Central memory CD4-positive, alpha-beta T cell (primary cell): Measurements from ENCODE around the gene ARHGEF1.

Experiments
- DNase-seq: peaks from one replicate; pipeline ENCODE4 v3.0.0; 2022

ARHGEF1 gene

DNA sequence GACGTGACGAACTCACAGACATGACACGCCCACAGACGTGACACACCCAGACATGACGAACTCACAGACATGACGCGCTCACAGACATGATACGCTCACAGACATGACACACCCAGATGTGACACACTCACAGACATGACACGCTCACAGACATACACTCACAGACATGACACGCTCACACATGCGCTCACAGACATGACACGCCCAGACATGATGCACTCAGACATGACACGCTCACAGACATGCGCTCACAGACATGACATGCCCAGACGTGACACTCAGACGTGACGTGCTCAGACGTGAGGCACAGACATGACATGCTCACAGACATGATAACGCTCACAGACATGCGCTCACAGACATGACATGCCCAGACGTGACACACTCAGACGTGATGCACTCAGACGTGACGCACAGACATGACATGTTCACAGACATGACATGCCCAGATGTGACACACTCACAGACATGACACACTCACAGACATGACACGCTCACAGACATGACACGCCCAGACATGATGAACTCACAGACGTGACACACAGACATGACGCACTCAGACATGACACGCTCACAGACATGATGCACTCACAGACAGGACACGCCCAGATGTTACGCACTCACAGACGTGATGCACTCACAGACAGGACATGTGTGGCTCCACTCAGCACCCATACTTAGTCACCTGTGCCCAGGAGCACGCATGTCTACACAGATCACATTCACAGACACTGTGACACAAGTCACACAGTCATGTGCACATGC lies 37.1 kb downstream of the ARHGEF1 start:
- no peak for DNase-seq

DNA sequence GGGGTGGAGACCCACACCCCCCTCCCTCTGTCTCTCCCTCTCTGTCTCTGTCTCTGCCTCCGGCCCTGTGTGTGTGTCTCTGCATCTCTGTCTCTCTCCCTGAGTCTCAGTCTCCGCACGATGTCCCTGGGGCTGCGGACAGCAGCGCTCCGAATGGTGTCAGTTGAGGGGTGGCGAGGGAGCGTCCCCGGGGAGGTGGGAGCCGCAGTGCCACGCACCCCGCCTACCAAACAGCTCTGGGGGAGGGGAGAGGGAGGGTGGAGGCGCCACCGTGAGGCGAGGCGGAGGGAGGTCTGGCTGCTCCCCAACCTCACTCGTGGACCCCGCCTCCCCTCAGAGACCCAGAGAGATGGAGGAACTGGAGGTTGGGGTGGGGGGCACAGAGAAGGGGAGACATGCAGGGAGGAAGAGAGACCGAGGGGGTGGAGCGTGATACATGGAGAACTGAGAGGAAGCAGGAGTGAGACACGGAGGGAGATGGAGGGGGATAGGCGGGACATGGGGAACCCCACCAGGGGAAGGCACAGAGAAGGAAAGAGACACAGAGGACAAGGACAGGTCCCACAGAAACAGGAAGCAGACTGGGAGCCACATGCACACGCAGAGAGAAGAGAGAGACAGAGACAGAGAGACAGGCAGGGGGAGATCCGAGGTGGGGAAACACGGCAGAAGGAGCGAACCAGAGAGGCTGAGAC lies 38.0 kb downstream of the ARHGEF1 start:
- DNase-seq, result no peak

DNA sequence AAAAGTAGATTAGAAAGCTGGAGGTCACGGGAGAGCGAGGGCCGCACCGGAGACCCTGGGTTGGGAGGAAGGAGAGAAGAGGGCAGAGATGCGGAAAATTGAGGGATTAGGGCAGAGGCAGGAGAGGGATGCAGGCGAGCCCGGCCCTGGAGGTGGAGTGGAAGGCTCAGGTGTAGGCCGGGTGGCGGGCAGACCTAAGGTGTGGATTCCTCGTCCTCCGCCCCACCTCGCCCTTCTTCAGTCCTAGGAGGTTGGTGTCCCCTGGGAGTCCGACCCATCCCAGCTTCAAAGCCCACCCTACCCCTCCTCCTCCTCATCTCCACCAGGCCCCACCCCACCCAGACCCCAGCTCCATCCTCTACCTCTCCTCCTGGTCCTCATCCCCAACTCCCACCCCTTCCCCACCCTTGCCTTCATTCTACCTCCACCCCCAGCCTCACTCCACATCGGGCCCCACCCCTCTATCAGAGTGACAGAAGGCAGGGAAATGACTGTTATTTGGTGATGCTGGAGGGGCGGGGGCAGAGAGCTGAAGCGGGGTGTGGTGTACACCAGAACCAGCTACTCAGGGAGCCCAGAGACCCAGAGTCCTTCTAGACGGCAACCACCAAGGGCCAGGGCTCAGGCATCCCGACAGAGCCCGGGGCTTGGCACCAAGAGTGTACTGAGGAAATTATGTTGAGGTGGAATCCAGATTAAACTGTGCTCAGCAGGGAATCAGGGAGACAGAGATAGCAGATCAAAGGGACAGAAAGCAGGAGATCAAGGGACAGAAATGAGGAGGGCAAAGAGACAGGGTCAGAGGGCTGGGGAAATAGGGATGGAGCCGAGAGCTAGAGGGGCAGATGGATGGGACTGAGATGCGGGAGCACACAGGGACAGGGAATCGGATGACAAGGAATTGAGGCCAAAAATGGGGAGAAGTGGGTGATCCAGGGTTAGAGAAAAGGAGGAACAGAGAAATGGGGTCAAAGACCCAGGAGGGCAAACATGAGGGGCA lies 38.9 kb downstream of the ARHGEF1 start:
- DNase-seq, result no peak

DNA sequence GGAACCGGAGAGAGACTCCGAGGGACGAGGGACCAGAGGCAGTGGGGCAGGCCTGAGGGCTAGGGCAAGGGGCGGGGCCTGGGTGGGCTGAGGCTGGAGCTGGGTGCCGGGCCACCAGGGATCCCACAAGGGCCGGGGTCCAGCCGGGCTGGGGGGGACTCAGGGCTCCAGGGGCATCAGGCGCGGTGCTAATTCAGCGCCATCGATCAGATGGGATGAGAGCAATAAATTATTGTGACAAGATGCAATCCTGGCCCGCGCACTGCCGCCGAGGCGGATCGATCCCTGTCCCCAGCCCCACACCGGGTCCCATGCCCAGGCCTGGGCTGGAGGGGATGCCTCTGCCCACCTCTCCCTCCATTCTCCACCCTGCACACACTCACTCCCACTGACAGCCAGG lies 39.6 kb downstream of the ARHGEF1 start:
- DNase-seq, result no peak

DNA sequence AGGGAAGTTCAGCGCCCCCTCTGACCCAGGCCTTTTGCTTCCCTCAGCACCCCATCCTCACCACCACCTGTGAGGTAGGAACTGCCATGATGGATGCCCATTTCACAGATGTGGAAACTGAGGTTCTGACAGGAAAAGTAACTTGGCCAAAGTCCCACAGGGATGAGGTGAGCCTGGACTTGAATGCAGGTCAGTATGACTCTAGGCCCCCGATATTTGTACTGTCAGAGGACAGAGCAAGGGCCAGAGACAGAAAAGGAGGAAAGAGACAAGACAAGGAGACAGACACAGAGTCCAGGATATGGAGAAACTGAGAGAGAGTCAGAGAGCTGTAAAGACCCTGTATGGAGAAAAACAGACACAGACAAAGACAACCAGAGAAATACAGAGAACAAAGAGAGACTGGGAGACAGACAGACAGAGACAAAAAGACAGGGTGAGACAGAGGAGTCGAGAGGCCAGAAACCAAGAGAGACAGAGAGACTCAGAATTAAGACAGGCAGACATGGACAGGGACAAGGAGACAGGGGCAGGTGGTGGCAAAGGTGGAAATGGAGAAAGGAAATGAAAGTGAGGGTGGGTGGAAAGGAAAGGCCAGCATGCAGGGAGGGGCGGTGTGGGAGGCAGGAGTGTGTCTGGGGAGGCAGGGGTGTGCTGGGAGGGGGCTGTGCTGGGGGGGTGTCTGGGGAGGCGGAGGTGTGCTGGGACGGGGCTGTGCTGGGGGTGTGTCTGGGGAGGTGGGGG lies 40.2 kb downstream of the ARHGEF1 start:
- no peak for DNase-seq

DNA sequence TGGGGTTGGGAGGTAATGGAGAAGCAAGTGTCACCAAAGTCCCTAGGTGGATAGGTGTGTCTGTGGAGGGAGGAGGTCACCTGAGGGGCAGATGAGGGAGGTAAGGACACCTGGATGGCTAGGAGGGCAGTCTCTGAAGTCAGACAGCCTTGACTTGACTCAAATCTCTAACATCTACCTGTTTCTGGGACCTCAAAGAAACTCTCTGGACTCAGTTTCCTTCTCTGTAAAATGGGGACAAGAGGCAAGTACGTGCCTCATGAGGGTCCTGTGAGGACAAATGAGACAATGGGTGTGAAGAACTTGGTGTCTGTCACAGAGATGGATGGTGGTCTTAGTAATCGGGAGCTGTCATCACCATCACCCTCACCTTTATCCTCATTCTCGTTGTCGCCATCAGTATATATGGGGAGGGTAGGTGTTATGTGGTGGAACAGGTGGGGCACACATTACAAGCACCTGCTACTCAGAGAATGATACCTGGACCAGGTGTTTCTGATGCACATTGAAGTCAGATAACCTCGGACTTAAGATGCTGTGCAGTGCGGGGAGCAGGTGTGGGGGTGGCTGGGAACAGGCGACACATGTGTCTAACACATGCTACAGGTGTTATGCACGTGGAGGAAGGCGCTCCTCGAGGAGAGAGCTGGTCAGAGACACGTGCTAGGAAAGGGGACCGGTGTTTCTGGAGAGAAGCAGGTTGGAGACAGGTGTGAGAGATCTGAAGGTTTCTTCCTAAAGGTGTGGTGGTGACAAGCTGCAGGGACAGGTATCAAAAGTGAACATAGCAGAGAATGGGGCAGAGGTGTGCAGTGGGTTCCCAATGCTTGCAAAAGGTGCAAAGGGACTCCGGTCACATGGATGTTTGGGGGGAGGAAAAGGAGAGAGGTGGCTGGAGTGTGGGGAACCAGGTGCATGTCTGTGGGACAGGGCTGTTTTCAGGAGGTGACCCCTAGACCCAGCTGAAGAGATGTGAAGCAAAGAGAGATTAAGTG lies 41.5 kb downstream of the ARHGEF1 start:
- DNase-seq, result no peak

DNA sequence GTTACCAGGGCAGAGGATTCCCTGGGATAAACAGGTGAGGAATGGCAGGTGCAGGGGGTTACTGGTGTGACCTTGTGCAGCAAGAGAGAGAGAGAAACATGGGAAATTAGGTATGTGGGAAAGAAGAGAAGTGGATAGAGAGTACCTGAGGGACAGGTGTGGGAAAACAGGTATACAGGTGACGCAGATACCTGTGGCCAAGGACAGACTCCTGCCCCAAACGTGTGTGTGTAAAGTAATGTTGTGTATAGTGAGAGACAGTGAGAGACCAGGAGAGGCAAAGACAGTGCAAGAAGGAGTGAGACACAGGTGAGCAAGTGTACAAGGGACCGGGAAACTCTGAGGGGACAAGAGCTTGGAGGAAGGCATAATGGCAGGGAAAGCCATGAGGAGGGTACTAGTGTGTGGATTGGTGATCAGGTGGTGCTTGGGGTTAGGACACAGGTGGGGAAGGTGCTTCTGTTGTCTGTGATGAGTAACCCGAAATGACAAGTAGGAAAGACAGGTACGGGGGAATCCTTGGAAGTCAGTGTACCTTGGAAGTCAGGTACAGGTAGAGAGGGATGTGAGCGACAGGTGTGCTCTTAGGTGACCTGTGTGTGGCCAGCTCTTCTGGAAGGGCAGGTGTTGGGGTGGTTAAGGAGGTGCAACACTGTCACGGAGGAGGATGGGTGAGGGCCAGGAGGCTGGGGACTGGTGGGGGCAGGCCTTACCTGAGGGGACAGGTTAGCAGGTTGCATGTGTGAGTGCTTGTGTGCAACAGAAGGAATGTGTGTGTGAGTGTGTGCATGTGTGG lies 42.4 kb downstream of the ARHGEF1 start:
- DNase-seq, result no peak

DNA sequence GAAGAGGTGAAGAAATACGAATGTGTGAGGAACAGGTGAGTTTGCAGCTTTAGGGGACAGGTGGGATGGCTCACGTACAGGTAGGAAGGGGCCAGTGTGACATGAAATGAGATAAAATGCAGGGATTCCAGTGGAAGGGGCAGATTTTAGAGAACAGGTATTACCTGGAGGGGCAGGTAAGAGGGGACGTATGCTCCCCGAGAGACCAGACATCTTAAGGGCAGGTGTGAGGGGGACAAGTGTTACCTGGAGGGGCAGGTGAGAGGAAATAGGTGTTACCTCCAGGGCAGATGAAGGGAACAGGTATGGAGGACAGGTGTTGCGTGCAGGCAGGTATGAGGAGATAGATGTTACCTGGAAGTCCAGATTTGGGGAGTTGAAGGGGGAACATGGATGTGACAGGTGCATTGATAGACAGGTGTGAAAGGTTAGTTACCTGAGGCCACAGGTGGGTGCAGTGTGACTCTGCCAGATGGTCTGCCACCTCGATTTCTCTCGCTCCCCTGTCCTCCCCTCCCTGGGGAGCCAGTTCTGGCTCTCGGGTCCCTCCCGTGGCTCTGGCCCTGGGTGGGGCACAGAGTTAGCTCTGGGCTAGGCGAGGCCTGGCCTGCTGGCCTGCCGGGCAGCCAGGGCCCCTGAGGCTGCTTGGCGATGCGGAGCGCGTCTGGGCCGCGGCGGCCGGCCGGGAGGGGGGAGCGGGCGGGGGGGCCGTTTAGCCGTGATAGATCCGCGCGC lies 43.2 kb downstream of the ARHGEF1 start:
- DNase-seq, result no peak

DNA sequence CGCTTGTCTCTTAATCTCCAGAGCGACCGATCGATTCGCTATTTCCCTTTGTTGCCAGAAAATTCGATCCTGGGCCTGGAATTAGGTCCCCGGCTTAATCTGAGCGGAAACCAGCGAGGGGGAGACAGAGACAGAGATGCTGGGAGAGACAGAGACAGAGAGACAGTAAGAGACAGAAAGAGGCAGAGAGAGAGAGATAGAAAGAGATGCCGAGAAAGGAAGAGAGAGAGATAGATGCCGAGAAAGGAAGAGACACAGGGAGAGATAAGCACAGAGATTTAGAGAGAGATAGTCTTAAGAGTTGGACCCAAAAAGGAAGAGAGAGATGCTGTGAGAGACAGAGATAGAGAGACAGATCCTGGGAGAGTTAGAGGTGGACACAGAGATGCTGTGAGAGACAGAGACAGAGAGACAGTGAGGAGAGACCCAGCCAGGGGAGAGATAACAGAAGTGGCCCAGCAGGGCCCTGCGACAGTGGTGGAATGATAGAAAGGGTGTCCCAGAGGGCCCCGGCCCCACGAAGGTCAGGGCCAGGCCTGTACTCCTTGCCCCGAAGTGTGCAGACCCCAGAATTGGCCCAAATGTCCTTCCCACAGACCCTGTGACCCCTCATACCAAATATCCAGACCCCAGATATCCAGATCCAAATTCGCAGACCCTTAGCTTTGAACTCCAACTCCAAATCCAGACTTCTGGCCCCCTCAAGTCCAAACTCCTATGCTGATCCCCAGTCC lies 43.9 kb downstream of the ARHGEF1 start:
- no peak for DNase-seq

DNA sequence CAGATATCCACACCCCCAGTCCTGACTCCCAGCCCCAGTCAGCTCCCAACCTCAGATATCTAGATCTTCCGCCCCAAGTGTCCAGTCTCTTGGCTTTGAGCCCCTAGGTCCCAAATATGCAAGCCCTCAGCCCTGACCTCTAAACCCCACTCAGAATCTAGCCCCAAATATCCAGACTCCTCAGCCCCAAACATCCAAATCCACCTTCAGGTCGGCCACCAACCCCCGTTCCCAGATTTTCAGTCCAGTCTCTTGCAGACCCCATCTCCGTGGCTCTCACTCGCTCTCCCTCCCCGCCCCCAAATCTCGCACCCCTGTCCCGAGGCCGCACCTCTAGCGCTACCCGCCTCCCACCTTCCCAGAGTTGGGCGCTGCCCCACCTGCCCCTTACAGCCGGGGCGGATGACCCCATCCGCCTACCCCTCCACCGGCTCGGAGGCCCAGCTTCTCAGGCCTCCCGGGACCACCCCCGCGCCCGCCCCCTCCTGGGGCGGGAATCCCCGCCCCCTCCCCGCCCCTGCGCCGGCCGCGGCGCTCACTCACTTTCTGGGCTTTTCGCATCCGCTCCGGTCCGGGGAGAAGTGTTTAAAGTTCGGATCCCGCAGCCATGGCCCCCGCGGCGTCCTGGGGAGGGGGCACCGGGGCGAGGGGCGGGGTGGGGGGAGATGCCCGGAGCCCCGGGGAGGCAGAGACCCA lies 44.7 kb downstream of the ARHGEF1 start:
- no peak for DNase-seq

DNA sequence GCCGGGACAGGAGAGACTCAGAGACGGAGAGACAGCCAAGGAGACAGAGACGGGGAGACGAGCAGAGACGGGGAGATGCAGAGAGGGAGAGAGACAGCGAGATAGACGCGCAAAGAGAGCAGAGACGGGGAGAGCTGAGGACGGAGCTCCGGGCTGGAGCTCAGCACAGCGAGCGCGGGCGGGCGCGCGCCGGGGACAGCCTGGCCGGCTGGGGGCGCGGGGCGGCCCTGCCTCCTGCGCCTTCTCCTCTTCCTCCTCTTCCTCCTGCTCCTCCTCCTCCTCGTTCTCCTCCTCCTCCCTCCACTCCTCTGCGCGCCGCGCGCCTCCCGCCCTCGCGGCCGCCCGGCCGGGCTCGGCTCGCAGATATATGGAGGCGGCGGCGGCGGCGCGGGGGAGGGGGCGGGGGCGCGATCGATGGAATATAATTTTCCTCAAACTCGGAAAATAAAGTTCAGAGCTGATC lies 45.3 kb downstream of the ARHGEF1 start, which contains the start of gene ERFL:
Gene ERFL, minus strand, starts transcription at position 229 of the 463 bp plus-strand sequence. CDS start 15,530 bp downstream, outside the sequence.
- DNase-seq, result no peak

DNA sequence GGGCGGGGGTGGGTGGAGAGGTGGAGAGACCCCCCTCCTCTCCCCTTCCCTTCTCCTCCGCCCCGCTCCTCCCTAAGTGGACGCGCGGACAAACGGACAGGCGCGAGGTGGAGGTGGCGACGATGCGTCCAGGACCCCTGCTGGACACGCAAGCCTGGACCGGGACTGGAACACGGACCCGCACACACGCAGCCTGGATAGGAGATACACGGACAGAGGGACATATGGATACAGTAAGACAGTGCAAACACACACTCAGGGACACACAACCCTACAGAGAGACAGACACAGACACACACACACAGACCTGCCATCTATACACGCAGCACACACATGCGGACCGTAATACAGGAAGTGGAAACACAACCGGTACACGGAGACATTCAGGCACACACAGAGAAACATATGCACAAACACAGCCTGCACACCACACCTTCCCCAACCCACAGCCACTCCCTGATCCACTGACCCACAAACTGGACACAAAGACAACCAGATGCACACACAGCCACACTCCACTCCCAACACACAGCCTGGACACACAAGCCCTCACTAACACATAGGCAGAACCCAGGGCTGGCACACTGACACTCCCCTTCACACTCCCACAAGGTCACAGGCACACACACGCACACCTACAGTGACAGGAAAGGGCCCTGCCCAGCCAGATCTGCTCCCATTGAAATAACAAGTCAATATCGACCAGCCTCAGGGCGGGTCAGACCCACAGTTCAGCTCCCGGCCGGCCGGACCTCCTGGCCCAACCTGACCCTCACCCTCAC lies 46.0 kb downstream of the ARHGEF1 start:
- peak; percentile 44 for DNase-seq

DNA sequence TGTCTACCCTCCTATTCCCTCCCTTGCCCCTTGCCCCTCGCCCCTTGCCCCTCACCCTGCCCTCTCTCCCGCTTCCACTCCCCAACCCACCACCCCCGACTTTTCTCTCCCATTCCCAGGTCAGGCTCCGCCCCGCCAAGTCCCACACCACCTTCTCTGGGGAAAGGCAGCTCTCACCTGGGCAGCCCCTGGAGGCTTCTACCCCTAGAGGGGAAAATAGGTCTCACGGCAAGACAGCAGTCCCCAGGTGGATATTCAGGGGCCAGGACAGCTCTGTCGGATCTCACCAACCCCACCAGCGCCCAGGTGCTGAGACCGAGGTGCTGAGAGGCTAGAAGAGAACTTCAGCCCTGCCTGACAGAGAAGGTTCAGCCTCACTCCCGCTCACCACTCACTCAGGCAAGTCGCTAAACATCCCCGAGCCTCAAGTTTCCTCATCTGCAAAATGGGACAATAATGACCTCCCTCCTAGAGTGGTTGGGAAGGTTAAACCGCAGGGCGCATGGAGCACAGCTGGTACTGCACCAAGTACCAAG lies 46.6 kb downstream of the ARHGEF1 start:
- DNase-seq, result no peak

DNA sequence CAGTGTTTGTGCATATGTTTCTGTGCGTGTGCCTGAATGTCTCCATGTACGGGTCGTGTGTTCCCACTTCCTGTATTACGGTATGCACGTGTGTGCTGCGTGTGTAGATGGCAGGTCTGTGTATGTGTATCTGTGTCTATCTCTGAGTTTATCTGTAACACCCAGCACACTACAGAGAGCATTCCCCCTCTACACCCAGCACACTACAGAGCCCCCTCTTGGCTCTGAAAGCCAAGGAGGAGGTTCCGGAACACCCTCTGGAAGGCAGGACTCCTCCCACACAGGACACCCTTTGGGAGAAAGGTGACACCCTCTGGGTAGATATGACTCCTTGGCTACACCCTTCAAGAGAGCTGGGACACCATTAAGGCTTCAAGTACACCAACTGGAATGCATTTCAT lies 47.3 kb downstream of the ARHGEF1 start:
- no peak for DNase-seq

DNA sequence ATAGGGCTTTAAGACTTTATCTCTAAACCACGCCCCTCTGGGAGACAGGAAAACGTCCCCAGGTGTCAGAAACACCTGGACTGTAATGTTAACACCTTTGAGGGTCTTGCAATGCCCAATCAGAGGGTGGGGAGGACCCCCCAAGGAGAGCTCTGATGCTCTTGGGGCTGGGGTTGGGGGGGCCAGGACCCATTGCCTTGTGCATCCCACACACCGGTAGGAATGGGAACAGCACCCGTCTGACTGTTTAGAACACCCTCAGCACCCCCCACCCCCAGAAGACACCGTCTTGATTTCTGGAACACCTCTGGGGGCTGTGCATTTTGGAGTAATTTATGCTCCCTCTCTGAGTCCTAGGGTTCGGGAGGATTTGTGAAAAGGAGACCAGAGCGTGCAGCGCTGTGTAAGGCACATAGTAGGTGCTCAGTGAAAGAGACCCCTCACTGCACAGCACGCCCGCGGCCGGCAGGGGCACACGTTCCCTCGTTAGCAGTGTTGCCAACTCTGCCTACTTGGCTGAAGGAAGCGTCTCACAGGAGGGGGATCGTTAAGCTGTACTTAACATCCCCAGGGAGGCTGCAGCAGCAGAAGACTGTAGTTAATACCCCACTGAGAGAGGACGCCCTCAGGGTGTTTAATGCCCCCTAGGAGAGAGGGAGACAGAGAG lies 48.1 kb downstream of the ARHGEF1 start:
- no peak for DNase-seq

DNA sequence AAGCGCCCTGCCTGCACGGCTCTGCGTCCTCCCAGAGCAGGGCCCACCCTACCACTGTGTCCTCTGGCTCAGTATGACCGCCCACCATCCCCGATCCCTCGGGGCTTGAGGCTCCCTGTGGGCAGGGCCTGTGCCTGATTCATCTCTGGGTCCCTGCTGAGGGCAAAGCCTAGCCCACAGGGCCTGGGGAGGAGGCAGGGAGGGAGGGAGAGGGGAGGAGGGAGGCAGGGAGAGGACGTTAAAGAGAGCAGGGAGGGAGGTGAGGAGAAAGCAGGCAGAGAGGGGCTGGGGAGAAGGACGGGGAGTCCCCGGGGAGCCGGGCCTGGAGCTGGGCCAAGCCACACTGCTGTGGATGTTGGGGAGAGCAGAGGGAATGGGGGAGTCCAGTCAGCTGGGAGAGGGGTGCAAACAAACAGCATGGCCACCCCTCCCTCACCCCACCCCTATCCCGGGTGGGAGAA lies 49.3 kb downstream of the ARHGEF1 start:
- DNase-seq, result no peak
